Measurements from ENCODE around the gene FASN. TPM values are rescaled to one million over a fixed set of nuclear protein-coding genes. Genes with fewer than 3 reads are reported as not detected.

FASN gene
- total RNA-seq, 1 experiment from 2014 or later = 433 TPM

DNA sequence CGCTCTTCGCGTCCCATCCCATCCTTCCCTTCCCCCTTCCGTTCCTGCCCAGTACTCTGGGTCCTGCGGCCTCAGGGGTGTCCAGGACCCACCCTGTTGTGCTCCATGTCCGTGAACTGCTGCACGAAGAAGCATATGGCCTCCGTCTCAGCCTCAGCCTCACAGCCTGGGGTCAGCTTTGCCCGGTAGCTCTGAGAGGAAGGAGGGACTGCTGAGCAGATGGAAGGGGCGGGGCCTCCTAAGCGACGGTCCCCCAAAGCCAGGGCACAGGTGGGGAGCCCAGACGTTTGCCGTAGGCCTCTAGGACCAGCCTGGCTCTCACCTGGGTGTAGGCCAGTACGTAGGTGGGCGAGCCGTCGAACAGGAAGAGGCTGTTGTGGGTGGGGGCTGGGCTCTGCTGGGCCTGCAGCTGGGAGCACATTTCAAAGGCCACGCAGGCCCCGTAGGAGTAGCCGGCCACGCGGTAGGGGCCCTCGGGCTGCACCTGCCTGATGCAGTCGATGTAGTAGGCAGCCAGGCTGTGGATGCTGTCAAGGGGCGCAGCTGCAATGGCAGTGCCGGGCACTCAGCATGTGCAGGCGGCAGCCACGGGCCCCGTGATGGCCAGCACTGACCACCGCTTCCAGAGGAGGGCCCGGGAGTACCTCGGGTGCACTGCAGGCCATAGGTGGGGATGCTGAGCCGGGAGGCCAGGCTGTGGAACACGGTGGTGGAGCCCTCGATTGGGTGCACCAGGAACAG, 17.8 kb downstream of the FASN start:
- Histone ChIP-seq H3K4me2 (ENCODE audit: insufficient read depth, insufficient read length, low read length) (no peak overlapping the region), H3K9ac (ENCODE audit: extremely low read depth, insufficient read length, low read length) (no peak overlapping the region), H4K20me1 (ENCODE audit: control insufficient read depth, insufficient read depth, insufficient read length) (no peaks in the 10 kb centered on the region), H2BK5ac (ENCODE audit: insufficient read length, low read length) (no peak overlapping the region), H4K8ac (replicated peaks; ENCODE audit: insufficient read length, low read depth, low read length) (no peak overlapping the region), H2BK12ac (ENCODE audit: insufficient read length, low read depth, low read length) (no peak overlapping the region), H2BK15ac (ENCODE audit: low read depth, low read length) (no peak overlapping the region), H3K79me1 (ENCODE audit: insufficient read depth, low read depth, low read length, poor library complexity, severe bottlenecking) (no peaks in the 10 kb centered on the region), H3K4me1 (ENCODE audit: insufficient read depth, low read length) (no peaks in the 10 kb centered on the region), H4K5ac (ENCODE audit: insufficient read length, low read depth, low read length) (no peak overlapping the region), H3K56ac (ENCODE audit: insufficient read length, low read depth, low read length) (no peak overlapping the region), H2AK5ac (ENCODE audit: insufficient read length, low read length) (no peak overlapping the region), H3K27me3 (ENCODE audit: insufficient read depth, low read length) (no peaks in the 10 kb centered on the region), H3K23ac (ENCODE audit: insufficient read length, low read depth, low read length) (no peak overlapping the region), H3K9me3 (ENCODE audit: control insufficient read depth, low read depth, low read length) (no peaks in the 10 kb centered on the region), H3K4ac (ENCODE audit: low read depth, low read length) (no peak overlapping the region), H2BK120ac (ENCODE audit: low read depth, low read length, poor library complexity, severe bottlenecking) (no peak overlapping the region), H3K23me2 (ENCODE audit: insufficient read length, low read depth, low read length, poor library complexity, severe bottlenecking) (no peaks in the 10 kb centered on the region), H3K18ac (ENCODE audit: insufficient read length, low read depth, low read length) (no peak overlapping the region), H2BK20ac (ENCODE audit: low read depth, low read length, poor library complexity, severe bottlenecking) (no peak overlapping the region), H3K79me2 (ENCODE audit: insufficient read depth, low read length) (no peaks in the 10 kb centered on the region), H3K27ac (ENCODE audit: insufficient read length, low read depth, low read length) (no peak overlapping the region), H3T11ph (ENCODE audit: low read length) (no peak overlapping the region), H3K14ac (ENCODE audit: insufficient read depth, low read length) (no peak overlapping the region), H2AFZ (ENCODE audit: low read length) (no peak overlapping the region), H4K91ac (ENCODE audit: insufficient read length, low read depth, low read length) (no peak overlapping the region)
- Mint-ChIP-seq H3K9me3 (no peaks in the 10 kb centered on the region), H3K4me1 (no peaks in the 10 kb centered on the region; a peak in 2 of 4 replicates), H3K4me3 (no peak overlapping the region), H3K27ac (peak overlapping the region in 1 of 3 experiments; percentile 40; a peak in 1 of 7 replicates), H3K36me3 (ENCODE audit: insufficient read depth in 1 of 3, low read depth in 3 of 3) (peaks cover 24 to 58% (median 50%) of the 10 kb centered on the region in 3 experiments; a peak in 6 of 7 replicates), H3K27me3 (ENCODE audit: low read depth) (peaks cover 6% of the 10 kb centered on the region)
- no CpG with 5 or more reads among the region's 36 CpGs for WGBS (ENCODE audit: extremely low coverage, insufficient read length, low lambda C conversion rate)
- no peak for TF ChIP-seq CTCF (conservative IDR thresholded peaks at IDR 0.05)
- DNase-seq = no peak

Data from H9 (cell line).